ENCODE data around the gene FOXO1. TPM values are rescaled to one million over a fixed set of nuclear protein-coding genes. Genes with fewer than 3 reads are reported as not detected.

The FOXO1 gene
- total and polyA plus RNA-seq, 7 donors = 9.0 to 36.8 (median 30.9) TPM

DNA sequence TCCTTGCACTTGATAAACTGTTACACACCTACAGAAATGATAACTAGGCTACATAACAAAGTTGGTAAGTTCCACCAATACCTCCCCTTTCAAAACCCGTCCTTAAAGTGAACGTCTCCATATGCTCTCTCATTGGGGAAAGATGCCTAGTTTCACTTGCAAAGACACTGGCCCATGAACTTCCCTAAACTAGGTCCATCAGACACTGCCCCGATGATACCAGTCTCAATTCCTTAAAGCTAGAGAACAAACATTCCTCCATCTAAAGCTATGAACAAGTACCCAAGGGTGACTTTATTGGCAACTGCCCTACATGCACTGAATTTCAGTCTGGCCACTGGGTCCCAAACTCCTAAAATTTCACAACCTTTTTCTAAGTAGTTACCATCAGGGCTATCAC lies 39.9 kb downstream of the FOXO1 start:
- intact Hi-C loops (cut with DNase I) = no loop called here
- no peak overlapping the region for H3K27ac ChIP-seq
- H3K4me3 ChIP-seq = no peak overlapping the region
- no peaks in the 10 kb centered on the region for H3K27me3 ChIP-seq
- peaks cover 0 to 59% (median 39%) of the 10 kb centered on the region in 4 donors for H3K4me1 ChIP-seq
- no peaks in the 10 kb centered on the region for H3K9me3 ChIP-seq
- no peaks in the 10 kb centered on the region for H3K36me3 ChIP-seq
- WGBS, 2 donors = 50 to 85% methylated on average over 3 of the region's 3 CpGs
- TF ChIP-seq POLR2AphosphoS5 (IDR thresholded peaks at IDR 0.05) (no peak), POLR2A (IDR thresholded peaks at IDR 0.05) (no peak), EP300 (IDR thresholded peaks at IDR 0.05) (no peak)
- TF ChIP-seq, protein P1, sequence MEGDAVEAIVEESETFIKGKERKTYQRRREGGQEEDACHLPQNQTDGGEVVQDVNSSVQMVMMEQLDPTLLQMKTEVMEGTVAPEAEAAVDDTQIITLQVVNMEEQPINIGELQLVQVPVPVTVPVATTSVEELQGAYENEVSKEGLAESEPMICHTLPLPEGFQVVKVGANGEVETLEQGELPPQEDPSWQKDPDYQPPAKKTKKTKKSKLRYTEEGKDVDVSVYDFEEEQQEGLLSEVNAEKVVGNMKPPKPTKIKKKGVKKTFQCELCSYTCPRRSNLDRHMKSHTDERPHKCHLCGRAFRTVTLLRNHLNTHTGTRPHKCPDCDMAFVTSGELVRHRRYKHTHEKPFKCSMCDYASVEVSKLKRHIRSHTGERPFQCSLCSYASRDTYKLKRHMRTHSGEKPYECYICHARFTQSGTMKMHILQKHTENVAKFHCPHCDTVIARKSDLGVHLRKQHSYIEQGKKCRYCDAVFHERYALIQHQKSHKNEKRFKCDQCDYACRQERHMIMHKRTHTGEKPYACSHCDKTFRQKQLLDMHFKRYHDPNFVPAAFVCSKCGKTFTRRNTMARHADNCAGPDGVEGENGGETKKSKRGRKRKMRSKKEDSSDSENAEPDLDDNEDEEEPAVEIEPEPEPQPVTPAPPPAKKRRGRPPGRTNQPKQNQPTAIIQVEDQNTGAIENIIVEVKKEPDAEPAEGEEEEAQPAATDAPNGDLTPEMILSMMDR (IDR thresholded peaks at IDR 0.05) = no peak
- DNase-seq = no peak

DNA sequence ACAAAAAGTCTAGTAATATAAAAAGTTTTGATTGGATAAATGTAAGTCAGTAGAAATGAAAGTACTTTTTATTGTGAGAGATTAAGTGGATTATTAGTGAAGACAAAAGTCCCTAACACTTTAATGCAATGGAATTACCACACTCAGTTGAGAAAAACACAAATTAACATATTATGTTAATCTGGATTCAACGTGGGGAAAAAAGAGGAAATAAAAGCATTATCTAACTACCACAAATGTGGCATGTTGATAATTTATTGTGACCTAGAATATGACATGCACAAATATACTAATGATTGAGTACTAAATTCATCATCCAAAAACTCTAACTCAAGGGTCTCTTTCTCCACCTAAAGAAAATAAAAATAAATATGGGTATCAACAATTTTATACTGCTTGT lies 41.5 kb downstream of the FOXO1 start:
- Histone ChIP-seq H3K4me3 (no peak overlapping the region), H3K27ac (no peak overlapping the region), H3K4me1 (peaks cover 0 to 57% (median 34%) of the 10 kb centered on the region in 4 donors), H3K27me3 (no peaks in the 10 kb centered on the region), H3K9me3 (no peaks in the 10 kb centered on the region), H3K36me3 (no peaks in the 10 kb centered on the region)
- TF ChIP-seq EP300 (IDR thresholded peaks at IDR 0.05) (no peak), POLR2A (IDR thresholded peaks at IDR 0.05) (no peak), POLR2AphosphoS5 (IDR thresholded peaks at IDR 0.05) (no peak)
- TF ChIP-seq, protein P1 (IDR thresholded peaks at IDR 0.05) = no peak
- intact Hi-C loops (cut with DNase I) = no loop called here
- DNase-seq = no peak
- WGBS, 2 donors = 27 to 38% methylated on average over 1 of the region's 1 CpG

DNA sequence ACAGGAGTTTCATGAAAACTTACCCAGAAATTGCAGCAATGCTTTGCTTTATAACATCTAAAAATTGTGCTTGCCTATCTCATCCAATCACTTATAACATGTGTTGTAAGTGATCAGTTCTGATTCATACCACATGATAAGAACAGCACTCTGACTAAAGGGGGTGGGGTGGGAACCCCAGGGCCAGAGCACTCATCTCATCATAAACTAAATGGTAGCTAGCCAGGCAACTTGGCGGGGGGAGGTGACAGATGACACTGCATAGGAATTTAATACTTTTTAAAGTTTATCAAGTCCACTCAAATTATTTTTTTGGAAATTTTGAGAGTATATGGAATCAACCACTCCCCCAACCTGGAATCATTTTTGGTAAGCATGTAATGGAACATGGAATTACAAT lies 42.1 kb downstream of the FOXO1 start:
- no peak overlapping the region for H3K4me3 ChIP-seq
- intact Hi-C loops (cut with DNase I) = no loop called here
- TF ChIP-seq POLR2A (IDR thresholded peaks at IDR 0.05) = no peak
- no peak for TF ChIP-seq EP300 (IDR thresholded peaks at IDR 0.05)
- no peak for TF ChIP-seq POLR2AphosphoS5 (IDR thresholded peaks at IDR 0.05)
- TF ChIP-seq, protein P1 (IDR thresholded peaks at IDR 0.05) = no peak
- 87 to 91% methylated on average over 1 of the region's 1 CpG for WGBS, 2 donors
- no peaks in the 10 kb centered on the region for H3K9me3 ChIP-seq
- no peak for DNase-seq
- H3K27me3 ChIP-seq = no peaks in the 10 kb centered on the region
- H3K27ac ChIP-seq = no peak overlapping the region
- H3K36me3 ChIP-seq = no peaks in the 10 kb centered on the region
- H3K4me1 ChIP-seq = peaks cover 0 to 51% (median 40%) of the 10 kb centered on the region in 4 donors

DNA sequence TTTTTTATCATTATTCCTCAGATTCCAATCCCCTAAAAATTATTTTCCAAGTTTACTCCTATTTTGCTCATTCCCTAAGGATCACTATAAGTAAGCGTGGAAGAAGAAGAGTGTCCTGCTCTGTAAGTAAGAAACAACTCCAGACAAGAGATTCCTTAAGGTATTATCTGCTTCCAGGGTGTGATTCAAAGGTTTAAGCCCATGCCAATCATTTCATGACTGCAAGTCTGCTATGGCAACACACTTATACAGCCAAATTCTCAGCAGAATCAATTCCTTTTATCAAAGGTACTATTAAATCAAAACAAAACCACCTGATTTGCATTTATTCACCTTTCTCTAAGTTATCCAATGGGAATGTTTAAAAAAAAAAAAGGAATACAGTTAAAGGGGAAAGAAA lies 43.7 kb downstream of the FOXO1 start:
- Histone ChIP-seq H3K27ac (no peak overlapping the region), H3K9me3 (no peaks in the 10 kb centered on the region), H3K27me3 (no peaks in the 10 kb centered on the region), H3K4me1 (peaks cover 0 to 57% (median 45%) of the 10 kb centered on the region in 4 donors), H3K36me3 (no peaks in the 10 kb centered on the region), H3K4me3 (no peak overlapping the region)
- 96 to 97% methylated on average over 1 of the region's 1 CpG for WGBS, 2 donors
- intact Hi-C loops (cut with DNase I) = no loop called here
- no peak for TF ChIP-seq POLR2A (IDR thresholded peaks at IDR 0.05)
- no peak for TF ChIP-seq POLR2AphosphoS5 (IDR thresholded peaks at IDR 0.05)
- no peak for TF ChIP-seq EP300 (IDR thresholded peaks at IDR 0.05)
- TF ChIP-seq, protein P1 (IDR thresholded peaks at IDR 0.05) = no peak
- no peak for DNase-seq

DNA sequence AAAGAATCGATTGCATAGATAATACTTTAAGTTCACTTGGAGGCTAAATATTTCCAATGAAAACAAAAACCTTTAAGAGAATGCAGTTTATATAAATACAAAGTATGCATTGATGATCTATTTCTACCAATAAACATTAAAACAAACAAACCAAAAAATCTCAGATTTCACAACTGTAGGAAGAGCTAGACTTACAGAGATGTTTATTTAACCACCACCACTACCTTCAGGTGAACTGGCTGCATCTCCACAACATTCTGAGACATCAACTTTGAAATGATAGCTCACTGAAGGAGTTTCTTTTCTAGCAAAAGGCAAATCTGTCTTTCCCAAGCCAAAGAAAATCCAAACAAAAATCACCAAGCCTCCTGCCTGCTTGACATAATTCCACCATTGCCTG lies 44.2 kb downstream of the FOXO1 start:
- no peak for TF ChIP-seq POLR2A (IDR thresholded peaks at IDR 0.05)
- no peak for TF ChIP-seq EP300 (IDR thresholded peaks at IDR 0.05)
- TF ChIP-seq, protein P1 (IDR thresholded peaks at IDR 0.05) = no peak
- TF ChIP-seq POLR2AphosphoS5 (IDR thresholded peaks at IDR 0.05) = no peak
- peaks cover 0 to 59% (median 47%) of the 10 kb centered on the region in 4 donors for H3K4me1 ChIP-seq
- H3K27me3 ChIP-seq = no peaks in the 10 kb centered on the region
- H3K36me3 ChIP-seq = no peaks in the 10 kb centered on the region
- intact Hi-C loops (cut with DNase I) = no loop called here
- 79 to 91% methylated on average over 1 of the region's 1 CpG for WGBS, 2 donors
- no peak overlapping the region for H3K4me3 ChIP-seq
- DNase-seq = no peak
- no peaks in the 10 kb centered on the region for H3K9me3 ChIP-seq
- H3K27ac ChIP-seq = no peak overlapping the region

Data from sigmoid colon (tissue), 7 donors.